Measurements from ENCODE around the gene RCHY1.
"Not testable (repeated sequence)": the region's sequence is repeated elsewhere in the genome, so short reads cannot be mapped to it uniquely, and the experiment has no call there.

Gene RCHY1

DNA sequence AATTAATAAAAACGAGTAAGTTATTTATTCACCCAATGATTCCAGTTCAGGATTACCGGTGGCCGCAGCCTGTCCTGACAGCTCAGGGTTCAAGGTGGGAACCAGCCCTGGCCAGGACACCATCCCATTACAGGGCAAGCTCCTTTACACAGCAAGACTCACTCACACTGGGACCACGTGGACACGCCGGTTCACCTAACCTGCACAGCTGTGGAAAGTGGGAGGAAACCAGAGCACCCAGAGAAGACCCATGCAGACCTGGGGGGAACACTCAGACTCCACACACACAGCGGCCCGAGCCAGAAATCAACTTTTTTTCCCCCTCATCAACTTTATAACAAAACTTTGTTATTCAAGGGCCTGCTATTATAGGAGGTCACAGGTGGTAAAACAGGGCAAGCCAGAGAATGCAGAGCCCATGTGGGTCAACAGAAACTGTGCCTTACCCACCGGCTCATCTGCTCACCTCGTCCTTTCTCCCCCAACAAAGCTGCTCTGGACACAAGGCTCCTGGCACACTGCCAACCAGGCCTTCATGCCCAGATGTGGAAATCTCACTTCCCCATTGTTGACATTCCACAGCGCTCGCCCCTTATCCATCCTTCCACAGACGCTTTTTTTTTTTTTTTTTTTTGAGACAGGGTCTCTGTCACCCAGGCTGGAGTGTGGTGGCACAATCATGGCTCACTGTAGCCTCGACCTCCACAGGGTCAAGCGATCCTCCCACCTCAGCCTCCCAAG is 33.6 kb upstream of the RCHY1 start:
- DNase-seq (ENCODE audit: low read depth), result no peak

DNA sequence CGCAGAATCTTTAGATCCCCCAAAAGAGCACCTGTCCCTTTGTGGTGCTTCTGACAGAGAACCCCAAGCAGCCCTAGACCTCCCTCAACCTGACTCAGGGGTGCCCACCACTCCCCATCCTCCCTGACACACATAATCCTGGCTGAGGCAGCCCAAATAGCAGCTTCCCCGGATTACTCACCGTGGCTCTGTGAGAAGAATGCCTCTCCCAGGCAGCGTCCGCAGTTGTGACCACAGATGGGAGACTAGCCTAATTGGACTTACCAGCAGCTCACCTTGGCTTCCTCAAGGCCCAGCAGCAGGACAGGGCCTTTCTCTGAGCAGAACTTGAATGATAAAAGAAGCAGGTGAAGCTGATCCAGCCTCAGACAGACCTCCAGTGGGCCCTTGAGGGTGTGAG is 31.3 kb upstream of the RCHY1 start:
- DNase-seq (ENCODE audit: low read depth), result no peak
- TF ChIP-seq, protein P1, sequence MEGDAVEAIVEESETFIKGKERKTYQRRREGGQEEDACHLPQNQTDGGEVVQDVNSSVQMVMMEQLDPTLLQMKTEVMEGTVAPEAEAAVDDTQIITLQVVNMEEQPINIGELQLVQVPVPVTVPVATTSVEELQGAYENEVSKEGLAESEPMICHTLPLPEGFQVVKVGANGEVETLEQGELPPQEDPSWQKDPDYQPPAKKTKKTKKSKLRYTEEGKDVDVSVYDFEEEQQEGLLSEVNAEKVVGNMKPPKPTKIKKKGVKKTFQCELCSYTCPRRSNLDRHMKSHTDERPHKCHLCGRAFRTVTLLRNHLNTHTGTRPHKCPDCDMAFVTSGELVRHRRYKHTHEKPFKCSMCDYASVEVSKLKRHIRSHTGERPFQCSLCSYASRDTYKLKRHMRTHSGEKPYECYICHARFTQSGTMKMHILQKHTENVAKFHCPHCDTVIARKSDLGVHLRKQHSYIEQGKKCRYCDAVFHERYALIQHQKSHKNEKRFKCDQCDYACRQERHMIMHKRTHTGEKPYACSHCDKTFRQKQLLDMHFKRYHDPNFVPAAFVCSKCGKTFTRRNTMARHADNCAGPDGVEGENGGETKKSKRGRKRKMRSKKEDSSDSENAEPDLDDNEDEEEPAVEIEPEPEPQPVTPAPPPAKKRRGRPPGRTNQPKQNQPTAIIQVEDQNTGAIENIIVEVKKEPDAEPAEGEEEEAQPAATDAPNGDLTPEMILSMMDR (IDR thresholded peaks at IDR 0.05; ENCODE audit: control insufficient read depth, extremely low read depth, insufficient read depth), result no peak
- no peak overlapping the region for H3K4me3 ChIP-seq (ENCODE audit: low read depth, low read length)

More for the DNA sequence above, 33.6 kb upstream of the RCHY1 start:
- TF ChIP-seq, protein P1 (IDR thresholded peaks at IDR 0.05; ENCODE audit: control insufficient read depth, extremely low read depth, insufficient read depth), result no peak
- no peak overlapping the region for H3K4me3 ChIP-seq (ENCODE audit: low read depth, low read length)

DNA sequence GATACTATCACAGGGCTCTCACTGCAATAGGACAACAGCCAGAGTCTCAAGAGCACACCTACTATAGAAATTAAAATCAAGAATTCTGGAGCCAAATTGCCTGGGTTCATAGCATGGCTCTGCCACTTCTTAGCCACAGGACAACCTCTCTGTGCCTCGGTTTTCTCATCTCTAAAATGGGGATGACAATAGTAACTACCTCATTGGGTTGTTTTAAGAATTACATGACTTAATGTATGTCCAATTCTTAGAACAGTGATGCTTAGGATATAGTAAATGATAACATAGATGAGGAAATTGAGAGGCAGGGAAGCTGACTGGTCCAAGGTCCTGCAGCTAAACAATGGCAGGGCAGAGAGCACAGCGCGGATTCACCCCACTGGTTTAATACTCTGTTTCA is 30.7 kb upstream of the RCHY1 start:
- TF ChIP-seq, protein P1 (IDR thresholded peaks at IDR 0.05; ENCODE audit: control insufficient read depth, extremely low read depth, insufficient read depth), result no peak
- DNase-seq (ENCODE audit: low read depth), result no peak
- no peak overlapping the region for H3K4me3 ChIP-seq (ENCODE audit: low read depth, low read length)

DNA sequence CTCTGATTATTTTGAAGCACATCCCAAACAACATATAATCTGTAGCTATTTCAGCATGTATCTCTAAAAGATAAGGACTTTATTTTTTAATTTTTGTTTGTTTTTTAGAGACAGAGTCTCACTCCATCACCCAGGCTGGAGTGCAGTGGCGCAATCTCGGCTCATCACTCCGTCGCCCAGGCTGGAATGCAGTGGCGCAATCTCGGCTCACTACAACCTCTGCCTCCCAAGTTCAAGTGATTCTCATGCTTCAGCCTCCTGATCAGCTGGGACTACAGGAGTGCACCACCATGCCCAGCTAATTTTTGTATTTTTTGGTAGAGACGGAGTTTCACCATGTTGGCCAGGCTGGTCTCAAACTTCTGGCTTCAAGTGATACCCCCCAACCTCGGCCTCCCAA is 30.0 kb upstream of the RCHY1 start:
- not testable (repeated sequence) for H3K4me3 ChIP-seq (ENCODE audit: low read depth, low read length); DNase-seq (ENCODE audit: low read depth)

DNA sequence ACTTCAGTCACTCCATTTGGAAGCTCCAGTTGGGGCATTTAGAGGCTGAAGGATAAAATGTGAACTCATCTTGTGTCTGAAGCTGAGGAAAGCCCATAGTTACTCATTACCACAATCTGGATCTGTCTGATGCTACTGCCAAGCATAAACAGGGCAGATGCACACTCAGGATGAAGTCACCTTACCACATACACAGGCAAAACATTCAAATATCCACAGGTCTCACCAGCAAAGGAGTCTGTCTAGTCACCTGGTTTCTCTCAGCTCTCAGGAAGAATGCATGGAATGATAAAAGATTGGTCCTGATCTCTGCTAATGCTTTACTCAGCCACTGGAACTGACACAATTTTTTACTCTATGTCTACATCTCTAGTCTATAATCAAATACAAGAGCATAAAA is 28.6 kb upstream of the RCHY1 start:
- DNase-seq (ENCODE audit: low read depth), result no peak
- TF ChIP-seq, protein P1 (IDR thresholded peaks at IDR 0.05; ENCODE audit: control insufficient read depth, extremely low read depth, insufficient read depth), result no peak
- no peak overlapping the region for H3K4me3 ChIP-seq (ENCODE audit: low read depth, low read length)

DNA sequence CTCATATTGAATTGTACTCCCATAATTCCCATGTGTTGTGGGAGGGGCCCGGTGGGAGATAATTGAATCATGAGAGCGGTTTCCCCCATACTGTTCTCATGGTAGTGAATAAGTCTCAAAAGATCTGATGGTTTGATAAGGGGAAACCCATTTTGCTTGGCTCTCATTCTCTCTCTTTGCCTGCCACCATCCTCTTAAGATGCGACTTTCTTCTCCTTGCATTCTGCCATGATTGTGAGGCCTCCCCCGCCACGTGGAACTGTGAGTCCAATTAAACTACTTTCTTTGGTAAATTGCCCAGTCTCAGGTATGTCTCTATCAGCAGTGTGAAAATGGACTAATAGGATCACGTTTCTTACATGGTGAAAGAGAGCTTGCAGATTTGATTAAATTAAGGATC is 23.1 kb upstream of the RCHY1 start:
- DNase-seq (ENCODE audit: low read depth); H3K4me3 ChIP-seq (ENCODE audit: low read depth, low read length): not testable (repeated sequence)

DNA sequence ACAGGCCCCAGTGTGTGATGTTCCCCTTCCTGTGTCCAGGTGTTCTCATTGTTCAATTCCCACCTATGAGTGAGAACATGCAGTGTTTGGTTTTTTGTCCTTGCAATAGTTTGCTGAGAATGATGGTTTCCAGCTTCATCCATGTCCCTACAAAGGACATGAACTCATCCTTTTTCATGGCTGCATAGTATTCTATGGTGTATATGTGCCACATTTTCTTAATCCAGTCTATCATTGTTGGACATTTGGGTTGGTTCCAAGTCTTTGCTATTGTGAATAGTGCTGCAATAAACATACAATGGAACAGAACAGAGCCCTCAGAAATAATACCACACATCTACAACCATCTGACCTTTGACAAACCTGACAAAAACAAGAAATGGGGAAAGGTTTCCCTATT is 19.7 kb upstream of the RCHY1 start:
- not testable (repeated sequence) for H3K4me3 ChIP-seq (ENCODE audit: low read depth, low read length); DNase-seq (ENCODE audit: low read depth)

DNA sequence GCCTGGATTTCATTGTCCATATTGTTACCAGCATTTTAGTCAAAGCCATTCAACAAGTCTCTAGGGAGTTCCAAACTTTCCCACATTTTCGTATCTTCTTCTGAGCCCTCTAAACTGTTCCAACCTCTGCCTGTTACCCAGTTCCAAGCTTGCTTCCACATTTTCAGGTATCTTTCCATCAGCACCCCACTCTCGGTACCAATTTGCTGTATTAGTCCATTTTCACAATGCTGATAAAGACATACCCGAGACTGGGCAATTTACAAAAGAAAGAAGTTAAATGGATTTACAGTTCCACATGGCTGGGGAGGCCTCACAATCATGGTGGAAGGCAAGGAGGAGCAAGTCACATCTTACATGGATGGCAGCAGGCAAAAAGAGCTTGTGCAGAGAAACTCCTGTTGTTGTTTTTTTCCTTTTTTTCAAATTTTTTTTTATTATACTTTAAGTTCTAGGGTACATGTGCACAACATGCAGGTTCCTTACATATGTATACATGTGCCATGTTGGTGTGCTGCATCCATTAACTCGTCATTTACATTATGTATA is 19.2 kb upstream of the RCHY1 start:
- not testable (repeated sequence) for DNase-seq (ENCODE audit: low read depth); H3K4me3 ChIP-seq (ENCODE audit: low read depth, low read length)

DNA sequence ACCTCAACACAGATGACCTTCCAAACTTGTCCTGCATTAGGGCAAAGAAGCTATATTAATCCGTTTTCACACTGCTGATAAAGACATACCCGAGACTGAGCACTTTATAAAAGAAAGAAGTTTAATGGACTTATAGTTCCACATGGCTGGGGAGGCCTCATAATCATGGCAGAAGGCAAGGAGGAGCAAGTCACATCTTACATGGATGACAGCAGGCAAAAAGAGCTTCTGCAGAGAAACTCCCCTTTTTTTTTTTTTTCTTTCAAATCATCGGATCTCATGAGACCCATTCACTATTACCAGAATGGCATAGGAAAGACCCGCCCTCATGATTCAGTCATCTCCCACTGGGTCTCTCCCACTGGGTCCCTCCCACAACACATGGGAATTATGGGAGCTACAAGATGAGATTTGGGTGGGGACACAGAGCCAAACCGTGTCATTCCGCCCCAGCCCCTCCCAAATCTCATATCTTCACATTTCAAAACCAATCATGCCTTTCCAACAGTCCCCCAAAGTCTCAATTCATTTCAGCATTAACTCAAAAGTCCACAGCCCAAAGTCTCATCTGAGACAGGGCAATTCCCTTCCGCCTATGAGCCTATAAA is 17.4 kb upstream of the RCHY1 start:
- not testable (repeated sequence) for DNase-seq (ENCODE audit: low read depth); H3K4me3 ChIP-seq (ENCODE audit: low read depth, low read length)
